ENCODE measurements around the gene SLC27A5.
"Not testable (repeated sequence)": the region's sequence is repeated elsewhere in the genome, so short reads cannot be mapped to it uniquely, and the experiment has no call there.

Gene SLC27A5

GRCh38 chr19:58509731-58510083 lies 2.1 kb downstream of the SLC27A5 start:
- no peak overlapping the region for H3K9ac ChIP-seq (ENCODE audit: low read length in 2 of 2)
- H3K4me3 ChIP-seq (ENCODE audit: low read length in 2 of 2): no peak overlapping the region
- H3K9me3 ChIP-seq (ENCODE audit: control insufficient read depth in 2 of 2, low read length in 2 of 2): no peaks in the 10 kb centered on the region
- H3K27ac ChIP-seq (ENCODE audit: low read length): no peak overlapping the region
- H3K27me3 ChIP-seq (ENCODE audit: control insufficient read depth in 1 of 2, insufficient read depth in 2 of 2, low read length in 2 of 2): no peaks in the 10 kb centered on the region
- H3K4me1 ChIP-seq (ENCODE audit: control insufficient read depth, insufficient read depth, low read length): peaks cover 12% of the 10 kb centered on the region
- H3K36me3 ChIP-seq (ENCODE audit: control insufficient read depth in 2 of 2, insufficient read depth in 2 of 2, low read length in 2 of 2): no peaks in the 10 kb centered on the region

GRCh38 chr19:58507602-58508223 lies 4.1 kb downstream of the SLC27A5 start:
- H3K9ac ChIP-seq (ENCODE audit: low read length in 2 of 2); H3K27me3 ChIP-seq (ENCODE audit: control insufficient read depth in 1 of 2, insufficient read depth in 2 of 2, low read length in 2 of 2); H3K4me3 ChIP-seq (ENCODE audit: low read length in 2 of 2); H3K36me3 ChIP-seq (ENCODE audit: control insufficient read depth in 2 of 2, insufficient read depth in 2 of 2, low read length in 2 of 2); H3K27ac ChIP-seq (ENCODE audit: low read length); H3K9me3 ChIP-seq (ENCODE audit: control insufficient read depth in 2 of 2, low read length in 2 of 2); H3K4me1 ChIP-seq (ENCODE audit: control insufficient read depth, insufficient read depth, low read length): not testable (repeated sequence)

GRCh38 chr19:58500242-58500641 lies 11.6 kb downstream of the SLC27A5 start:
- Histone ChIP-seq H3K36me3 (ENCODE audit: control insufficient read depth in 2 of 2, insufficient read depth in 2 of 2, low read length in 2 of 2) (no peaks in the 10 kb centered on the region), H3K9ac (ENCODE audit: low read length in 2 of 2) (no peak overlapping the region), H3K9me3 (ENCODE audit: control insufficient read depth in 2 of 2, low read length in 2 of 2) (no peaks in the 10 kb centered on the region), H3K4me3 (ENCODE audit: low read length in 2 of 2) (peak overlapping the region in 1 of 2 donors; percentile 84), H3K27ac (ENCODE audit: low read length) (no peak overlapping the region), H3K27me3 (ENCODE audit: control insufficient read depth in 1 of 2, insufficient read depth in 2 of 2, low read length in 2 of 2) (no peaks in the 10 kb centered on the region), H3K4me1 (ENCODE audit: control insufficient read depth, insufficient read depth, low read length) (peaks cover 23% of the 10 kb centered on the region)

GRCh38 chr19:58499021-58499927 lies 12.5 kb downstream of the SLC27A5 start:
- Histone ChIP-seq H3K27me3 (ENCODE audit: control insufficient read depth in 1 of 2, insufficient read depth in 2 of 2, low read length in 2 of 2) (no peaks in the 10 kb centered on the region), H3K4me3 (ENCODE audit: low read length in 2 of 2) (peak overlapping the region; percentile 84 to 92), H3K9me3 (ENCODE audit: control insufficient read depth in 2 of 2, low read length in 2 of 2) (no peaks in the 10 kb centered on the region), H3K4me1 (ENCODE audit: control insufficient read depth, insufficient read depth, low read length) (peaks cover 23% of the 10 kb centered on the region), H3K9ac (ENCODE audit: low read length in 2 of 2) (peak overlapping the region; percentile 85 to 87), H3K27ac (ENCODE audit: low read length) (peak overlapping the region; percentile 76), H3K36me3 (ENCODE audit: control insufficient read depth in 2 of 2, insufficient read depth in 2 of 2, low read length in 2 of 2) (no peaks in the 10 kb centered on the region)

GRCh38 chr19:58498316-58499020 lies 13.3 kb downstream of the SLC27A5 start:
- Histone ChIP-seq H3K36me3 (ENCODE audit: control insufficient read depth in 2 of 2, insufficient read depth in 2 of 2, low read length in 2 of 2) (no peaks in the 10 kb centered on the region), H3K4me3 (ENCODE audit: low read length in 2 of 2) (peak overlapping the region; percentile 56 to 84), H3K9ac (ENCODE audit: low read length in 2 of 2) (peak overlapping the region in 1 of 2 donors; percentile 47), H3K27ac (ENCODE audit: low read length) (no peak overlapping the region), H3K27me3 (ENCODE audit: control insufficient read depth in 1 of 2, insufficient read depth in 2 of 2, low read length in 2 of 2) (no peaks in the 10 kb centered on the region), H3K4me1 (ENCODE audit: control insufficient read depth, insufficient read depth, low read length) (peaks cover 23% of the 10 kb centered on the region), H3K9me3 (ENCODE audit: control insufficient read depth in 2 of 2, low read length in 2 of 2) (no peaks in the 10 kb centered on the region)

- H3K36me3 ChIP-seq (ENCODE audit: control insufficient read depth in 2 of 2, insufficient read depth in 2 of 2, low read length in 2 of 2): no peaks in the 10 kb centered on the region
- no peak overlapping the region for H3K9ac ChIP-seq (ENCODE audit: low read length in 2 of 2)
- no peaks in the 10 kb centered on the region for H3K27me3 ChIP-seq (ENCODE audit: control insufficient read depth in 1 of 2, insufficient read depth in 2 of 2, low read length in 2 of 2)
- H3K9me3 ChIP-seq (ENCODE audit: control insufficient read depth in 2 of 2, low read length in 2 of 2): no peaks in the 10 kb centered on the region
- H3K27ac ChIP-seq (ENCODE audit: low read length): no peak overlapping the region
- no peak overlapping the region for H3K4me3 ChIP-seq (ENCODE audit: low read length in 2 of 2)
- peaks cover 23% of the 10 kb centered on the region for H3K4me1 ChIP-seq (ENCODE audit: control insufficient read depth, insufficient read depth, low read length)
Observed at GRCh38 chr19:58497634-58498170, 14.1 kb downstream of the SLC27A5 start.

- Histone ChIP-seq H3K9ac (ENCODE audit: low read length in 2 of 2) (no peak overlapping the region), H3K9me3 (ENCODE audit: control insufficient read depth in 2 of 2, low read length in 2 of 2) (no peaks in the 10 kb centered on the region), H3K36me3 (ENCODE audit: control insufficient read depth in 2 of 2, insufficient read depth in 2 of 2, low read length in 2 of 2) (no peaks in the 10 kb centered on the region), H3K4me3 (ENCODE audit: low read length in 2 of 2) (no peak overlapping the region), H3K4me1 (ENCODE audit: control insufficient read depth, insufficient read depth, low read length) (no peaks in the 10 kb centered on the region), H3K27ac (ENCODE audit: low read length) (no peak overlapping the region), H3K27me3 (ENCODE audit: control insufficient read depth in 1 of 2, insufficient read depth in 2 of 2, low read length in 2 of 2) (no peaks in the 10 kb centered on the region)
Observed at GRCh38 chr19:58492265-58492664, 19.5 kb downstream of the SLC27A5 start.

- Histone ChIP-seq H3K9ac (ENCODE audit: low read length in 2 of 2) (no peak overlapping the region), H3K9me3 (ENCODE audit: control insufficient read depth in 2 of 2, low read length in 2 of 2) (no peaks in the 10 kb centered on the region), H3K27ac (ENCODE audit: low read length) (no peak overlapping the region), H3K4me1 (ENCODE audit: control insufficient read depth, insufficient read depth, low read length) (no peaks in the 10 kb centered on the region), H3K4me3 (ENCODE audit: low read length in 2 of 2) (no peak overlapping the region), H3K36me3 (ENCODE audit: control insufficient read depth in 2 of 2, insufficient read depth in 2 of 2, low read length in 2 of 2) (no peaks in the 10 kb centered on the region), H3K27me3 (ENCODE audit: control insufficient read depth in 1 of 2, insufficient read depth in 2 of 2, low read length in 2 of 2) (no peaks in the 10 kb centered on the region)
Observed at GRCh38 chr19:58491393-58491792, 20.4 kb downstream of the SLC27A5 start.

GRCh38 chr19:58484349-58484748 lies 27.4 kb downstream of the SLC27A5 start:
- H3K9ac ChIP-seq (ENCODE audit: low read length in 2 of 2); H3K9me3 ChIP-seq (ENCODE audit: control insufficient read depth in 2 of 2, low read length in 2 of 2); H3K4me3 ChIP-seq (ENCODE audit: low read length in 2 of 2); H3K27ac ChIP-seq (ENCODE audit: low read length); H3K36me3 ChIP-seq (ENCODE audit: control insufficient read depth in 2 of 2, insufficient read depth in 2 of 2, low read length in 2 of 2); H3K27me3 ChIP-seq (ENCODE audit: control insufficient read depth in 1 of 2, insufficient read depth in 2 of 2, low read length in 2 of 2); H3K4me1 ChIP-seq (ENCODE audit: control insufficient read depth, insufficient read depth, low read length): not testable (repeated sequence)

GRCh38 chr19:58483776-58484175 lies 28.0 kb downstream of the SLC27A5 start:
- Histone ChIP-seq H3K27me3 (ENCODE audit: control insufficient read depth in 1 of 2, insufficient read depth in 2 of 2, low read length in 2 of 2) (no peaks in the 10 kb centered on the region), H3K9me3 (ENCODE audit: control insufficient read depth in 2 of 2, low read length in 2 of 2) (no peaks in the 10 kb centered on the region), H3K4me3 (ENCODE audit: low read length in 2 of 2) (no peak overlapping the region), H3K36me3 (ENCODE audit: control insufficient read depth in 2 of 2, insufficient read depth in 2 of 2, low read length in 2 of 2) (peaks cover 8 to 9% of the 10 kb centered on the region in 2 donors), H3K4me1 (ENCODE audit: control insufficient read depth, insufficient read depth, low read length) (no peaks in the 10 kb centered on the region), H3K9ac (ENCODE audit: low read length in 2 of 2) (no peak overlapping the region), H3K27ac (ENCODE audit: low read length) (no peak overlapping the region)

Measured in stomach smooth muscle (tissue), 2 donors.